WTC11 (cell line): ENCODE data around the gene FBLN5. TPM values are rescaled to one million over a fixed set of nuclear protein-coding genes. Genes with fewer than 3 reads are reported as not detected.

Experiments
- ATAC-seq: fragments of 200-7000 bp; cut with Tn5 transposase; 2 replicates; pipeline ENCODE4 v1.10.0; 2021; ENCODE audit warnings: mild to moderate bottlenecking, moderate library complexity
- CTCF ChIA-PET: fragments of 300-600 bp; sonication (Branson Sonifier 250); formaldehyde crosslinking; loops from one replicate; lab custom pipeline; 2021; ENCODE audit warnings: antibody characterized with exemption; lab: Charles Lee
- POLR2A ChIA-PET: fragments of 350-600 bp; sonication (Branson Sonifier 250); formaldehyde crosslinking; loops from one replicate; lab custom pipeline; 2021; ENCODE audit warnings: antibody characterized with exemption; lab: Charles Lee
- DNase-seq: peaks from one replicate; pipeline ENCODE4 v3.0.0; 2021; ENCODE audit warnings: low spot score
- H3K27ac Mint-ChIP-seq: 2 replicates; pipeline ENCODE4 v1.8.0; 2021; ENCODE audit warnings: mixed read lengths
- H3K27me3 Mint-ChIP-seq: 2 replicates; pipeline ENCODE4 v1.8.0; 2021; ENCODE audit warnings: low read depth, mild to moderate bottlenecking, moderate library complexity, mixed read lengths
- H3K36me3 Mint-ChIP-seq: 2 replicates; pipeline ENCODE4 v1.8.0; 2021; ENCODE audit warnings: mixed read lengths
- H3K4me1 Mint-ChIP-seq: 2 replicates; pipeline ENCODE4 v1.8.0; 2022; ENCODE audit warnings: mixed read lengths
- H3K4me3 Mint-ChIP-seq: 2 replicates; pipeline ENCODE4 v1.8.0; 2021; ENCODE audit warnings: mild to moderate bottlenecking, moderate library complexity, mixed read lengths
- H3K9me3 Mint-ChIP-seq: 2 replicates; pipeline ENCODE4 v1.8.0; 2021; ENCODE audit warnings: mixed read lengths
- CBFB ChIP-seq: sonication (generic); formaldehyde crosslinking; IDR thresholded peaks from 2 replicates; pipeline ENCODE4 v1.8.1; 2022; ENCODE audit warnings: mild to moderate bottlenecking, low read depth, missing genetic modification reagents
- CTCF ChIP-seq: fragments of 200-600 bp; IDR thresholded peaks from 2 replicates; pipeline ENCODE4 v1.8.0; 2022; ENCODE audit warnings: antibody characterized with exemption
- FOXP1 ChIP-seq: sonication (generic); formaldehyde crosslinking; IDR thresholded peaks from 2 replicates; pipeline ENCODE4 v1.8.0; 2022; ENCODE audit warnings: missing genetic modification reagents, mild to moderate bottlenecking, moderate library complexity, borderline replicate concordance
- GTF2I ChIP-seq: fragments of 250-450 bp; sonication (Bioruptor Pico); conservative IDR thresholded peaks from 2 replicates; pipeline ENCODE4 v1.4.0; 2021; ENCODE audit warnings: mild to moderate bottlenecking
- HMGA2 ChIP-seq: fragments of 250-450 bp; sonication (Bioruptor Pico); IDR thresholded peaks from 2 replicates; pipeline ENCODE4 v1.4.0; 2021; ENCODE audit warnings: mild to moderate bottlenecking, moderate library complexity
- MXD4 ChIP-seq: fragments of 250-450 bp; sonication (Bioruptor Pico); IDR thresholded peaks from 2 replicates; pipeline ENCODE4 v1.8.0; 2021; ENCODE audit warnings: mild to moderate bottlenecking, moderate library complexity, borderline replicate concordance
- NR1H2 ChIP-seq: sonication (generic); formaldehyde crosslinking; IDR thresholded peaks from 2 replicates; pipeline ENCODE4 v1.9.0; 2021; ENCODE audit warnings: mild to moderate bottlenecking, moderate library complexity, missing genetic modification reagents
- RELA ChIP-seq: sonication (generic); formaldehyde crosslinking; IDR thresholded peaks from 2 replicates; pipeline ENCODE4 v1.8.1; 2022; ENCODE audit warnings: missing genetic modification reagents, mild to moderate bottlenecking, borderline replicate concordance
- ZBTB21 ChIP-seq: sonication (generic); formaldehyde crosslinking; IDR thresholded peaks from 2 replicates; pipeline ENCODE4 v1.8.1; 2023; ENCODE audit warnings: mild to moderate bottlenecking, missing genetic modification reagents, borderline replicate concordance
- ZNF425 ChIP-seq: fragments of 250-450 bp; sonication (Bioruptor Pico); conservative IDR thresholded peaks from 2 replicates; pipeline ENCODE4 v1.9.0; 2021; ENCODE audit warnings: mild to moderate bottlenecking
- ZNF512 ChIP-seq: sonication (generic); formaldehyde crosslinking; IDR thresholded peaks from 2 replicates; pipeline ENCODE4 v1.8.1; 2022; ENCODE audit warnings: missing genetic modification reagents, borderline replicate concordance
- ZNF532 ChIP-seq: fragments of 250-450 bp; sonication (Bioruptor Pico); IDR thresholded peaks from 2 replicates; pipeline ENCODE4 v1.9.0; 2021; ENCODE audit warnings: mild to moderate bottlenecking, borderline replicate concordance
- total RNA-seq: library from RNA; stranded (reverse); gene quantifications from 3 replicates; pipeline ENCODE4 v1.2.3, GENCODE V29; 2021
- TF ChIP-seq, protein P1 (sequence below): sonication (generic); formaldehyde crosslinking; IDR thresholded peaks from 2 replicates; pipeline ENCODE4 v1.8.1; 2023; ENCODE audit warnings: mild to moderate bottlenecking, missing genetic modification reagents, moderate library complexity
- TF ChIP-seq, protein P2 (sequence below): sonication (generic); formaldehyde crosslinking; IDR thresholded peaks from 2 replicates; pipeline ENCODE4 v1.8.0; 2022; ENCODE audit warnings: mild to moderate bottlenecking, missing genetic modification reagents
- TF ChIP-seq, protein P3 (sequence below): sonication (generic); formaldehyde crosslinking; IDR thresholded peaks from 2 replicates; pipeline ENCODE4 v1.8.0; 2022; ENCODE audit warnings: mild to moderate bottlenecking, missing genetic modification reagents

Gene FBLN5
- total RNA-seq, 1 experiment from 2014 or later, result 4.0 TPM

GRCh38 chr14:91870001-91870400, 77.5 kb downstream of the FBLN5 start (continued):
- no peak for TF ChIP-seq CTCF
- no peak for TF ChIP-seq RELA (CRISPR knock-in tag)
- TF ChIP-seq GTF2I (CRISPR knock-in tag), result no peak
- TF ChIP-seq, protein P1, sequence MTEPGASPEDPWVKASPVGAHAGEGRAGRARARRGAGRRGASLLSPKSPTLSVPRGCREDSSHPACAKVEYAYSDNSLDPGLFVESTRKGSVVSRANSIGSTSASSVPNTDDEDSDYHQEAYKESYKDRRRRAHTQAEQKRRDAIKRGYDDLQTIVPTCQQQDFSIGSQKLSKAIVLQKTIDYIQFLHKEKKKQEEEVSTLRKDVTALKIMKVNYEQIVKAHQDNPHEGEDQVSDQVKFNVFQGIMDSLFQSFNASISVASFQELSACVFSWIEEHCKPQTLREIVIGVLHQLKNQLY, result no peak
- no peak for TF ChIP-seq FOXP1 (CRISPR knock-in tag)
- TF ChIP-seq MXD4, result no peak
- TF ChIP-seq, protein P2, sequence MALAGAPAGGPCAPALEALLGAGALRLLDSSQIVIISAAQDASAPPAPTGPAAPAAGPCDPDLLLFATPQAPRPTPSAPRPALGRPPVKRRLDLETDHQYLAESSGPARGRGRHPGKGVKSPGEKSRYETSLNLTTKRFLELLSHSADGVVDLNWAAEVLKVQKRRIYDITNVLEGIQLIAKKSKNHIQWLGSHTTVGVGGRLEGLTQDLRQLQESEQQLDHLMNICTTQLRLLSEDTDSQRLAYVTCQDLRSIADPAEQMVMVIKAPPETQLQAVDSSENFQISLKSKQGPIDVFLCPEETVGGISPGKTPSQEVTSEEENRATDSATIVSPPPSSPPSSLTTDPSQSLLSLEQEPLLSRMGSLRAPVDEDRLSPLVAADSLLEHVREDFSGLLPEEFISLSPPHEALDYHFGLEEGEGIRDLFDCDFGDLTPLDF (CRISPR knock-in tag), result no peak

DNA sequence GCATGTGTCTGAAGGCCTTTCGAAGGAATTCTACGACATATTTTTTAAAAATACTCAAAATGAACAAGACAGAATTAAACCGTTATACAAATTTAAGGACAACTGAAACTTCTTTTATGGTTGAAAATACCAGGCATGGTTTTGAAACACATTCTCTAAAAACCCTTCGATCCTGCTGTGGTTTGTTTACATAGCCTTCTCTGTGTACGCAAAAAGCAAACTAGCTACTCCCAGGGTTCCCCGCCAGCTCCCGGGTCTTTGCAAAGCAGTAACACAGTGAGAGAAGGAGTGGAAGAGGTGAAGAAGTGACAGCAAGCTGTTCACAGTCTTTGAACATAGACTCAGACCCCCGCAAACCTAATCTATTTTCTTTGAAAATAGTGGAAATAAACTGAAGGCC, 77.9 kb downstream of the FBLN5 start:
- DNase-seq, result no peak
- Mint-ChIP-seq H3K36me3 (no peaks in the 10 kb centered on the region), H3K4me1 (peaks cover 31% of the 10 kb centered on the region), H3K9me3 (peaks cover 18% of the 10 kb centered on the region), H3K27ac (peak overlapping the region; percentile 50; the same call in 1 of the 2 replicates), H3K4me3 (no peak overlapping the region), H3K27me3 (0 out of 2 replicates have a peak, but pooled peaks cover 4% of the 10 kb centered on the region)
- POLR2A ChIA-PET, result no interaction called here
- CTCF ChIA-PET, result interaction anchor here (0.9 to 1.0 kb wide), 3 partner anchors 11 to 42 kb away, joined by 3 read pairs; no protein-coding TSS in a partner anchor
- TF ChIP-seq, protein P3, sequence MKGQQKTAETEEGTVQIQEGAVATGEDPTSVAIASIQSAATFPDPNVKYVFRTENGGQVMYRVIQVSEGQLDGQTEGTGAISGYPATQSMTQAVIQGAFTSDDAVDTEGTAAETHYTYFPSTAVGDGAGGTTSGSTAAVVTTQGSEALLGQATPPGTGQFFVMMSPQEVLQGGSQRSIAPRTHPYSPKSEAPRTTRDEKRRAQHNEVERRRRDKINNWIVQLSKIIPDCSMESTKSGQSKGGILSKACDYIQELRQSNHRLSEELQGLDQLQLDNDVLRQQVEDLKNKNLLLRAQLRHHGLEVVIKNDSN, result no peak
- no peak for TF ChIP-seq CTCF
- TF ChIP-seq HMGA2, result no peak
- no peak for TF ChIP-seq ZBTB21 (CRISPR knock-in tag)
- peak; percentile 42; the same call in 1 of the 2 replicates for ATAC-seq

GRCh38 chr14:91867316-91867988, 80.0 kb downstream of the FBLN5 start, which contains the start of gene TC2N:
TSS of gene TC2N (minus strand) at chr14:91867536. CDS start at chr14:91813769, 53,767 bp downstream.
- Mint-ChIP-seq H3K27me3 (0 out of 2 replicates have a peak, but pooled peaks cover 4% of the 10 kb centered on the region), H3K9me3 (peaks cover 18% of the 10 kb centered on the region), H3K4me3 (no peak within 1 kb of the TSS), H3K27ac (no peak within 1 kb of the TSS), H3K36me3 (no peaks in the 10 kb centered on the region), H3K4me1 (peaks cover 33% of the 10 kb centered on the region)
- DNase-seq (no peak), ATAC-seq (no peak)
- CTCF ChIA-PET, result interaction anchor here (1.7 kb wide), 1 partner anchor 44 kb away, joined by 9 read pairs; no protein-coding TSS in a partner anchor
- TF ChIP-seq CBFB (CRISPR knock-in tag), result no peak
- TF ChIP-seq ZNF512 (CRISPR knock-in tag), result no peak
- no peak for TF ChIP-seq ZNF532 (CRISPR knock-in tag)
- TF ChIP-seq NR1H2, result no peak
- TF ChIP-seq ZNF425 (CRISPR knock-in tag), result no peak
- POLR2A ChIA-PET, result no interaction called here
